ENCODE data around the gene NOL6.
"Not testable (repeated sequence)": the region's sequence is repeated elsewhere in the genome, so short reads cannot be mapped to it uniquely, and the experiment has no call there.

NOL6 gene

DNA sequence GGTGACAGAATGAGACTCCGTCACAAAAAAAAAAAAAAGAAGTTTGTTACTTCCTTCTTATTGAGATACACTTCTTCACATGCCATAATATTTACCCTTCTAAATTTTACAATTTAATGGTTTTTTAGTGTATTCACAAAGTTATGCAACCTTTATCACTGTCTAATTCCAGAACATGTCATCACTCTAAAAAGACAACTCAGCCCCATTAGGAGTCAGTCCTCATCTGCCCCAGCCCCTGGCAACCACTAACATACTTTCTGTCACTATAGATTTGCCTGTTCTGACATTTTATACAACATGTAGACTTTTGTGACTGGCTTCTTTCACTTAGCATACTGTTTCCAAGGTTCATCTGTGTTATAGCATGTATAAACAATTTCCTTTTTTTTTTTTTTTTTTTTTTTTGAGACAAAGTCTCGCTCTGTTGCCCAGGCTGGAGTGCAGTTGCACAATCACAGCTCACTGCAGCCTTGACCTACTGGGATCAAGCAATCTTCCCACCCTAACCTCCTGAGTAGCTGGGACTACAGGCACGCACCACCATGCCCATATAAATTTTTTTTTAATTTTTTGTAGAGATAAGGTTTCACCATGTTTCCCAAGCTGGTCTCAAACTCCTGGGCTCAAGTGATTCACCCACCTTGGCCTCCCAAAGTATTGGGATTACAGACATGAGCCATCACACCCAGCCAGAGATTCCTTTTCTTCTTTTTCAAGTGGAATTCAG is 44.3 kb downstream of the NOL6 start:
- DNase-seq, result no peak

DNA sequence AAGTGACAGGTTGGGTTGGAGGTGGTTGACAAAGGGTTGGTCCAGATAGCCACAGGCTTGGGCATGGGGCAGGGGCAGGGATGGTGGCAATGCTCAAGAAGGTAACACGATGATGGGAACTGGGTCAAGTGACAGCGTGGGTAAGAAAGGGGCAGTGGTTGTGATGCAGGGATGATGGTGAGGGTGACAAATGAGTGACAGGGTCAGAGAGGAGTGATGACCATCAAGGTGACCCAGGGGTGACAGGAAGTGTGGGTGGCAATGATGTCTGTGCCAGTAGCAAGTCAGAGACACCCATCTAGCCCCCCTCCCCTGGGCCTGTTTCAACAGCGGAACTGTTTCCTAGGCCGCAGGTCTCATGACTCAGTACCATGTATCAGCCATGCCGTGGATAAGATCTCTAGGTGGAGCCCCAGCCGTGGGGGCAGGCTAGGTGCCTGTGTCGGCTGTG is 46.9 kb downstream of the NOL6 start:
- no peak for DNase-seq

DNA sequence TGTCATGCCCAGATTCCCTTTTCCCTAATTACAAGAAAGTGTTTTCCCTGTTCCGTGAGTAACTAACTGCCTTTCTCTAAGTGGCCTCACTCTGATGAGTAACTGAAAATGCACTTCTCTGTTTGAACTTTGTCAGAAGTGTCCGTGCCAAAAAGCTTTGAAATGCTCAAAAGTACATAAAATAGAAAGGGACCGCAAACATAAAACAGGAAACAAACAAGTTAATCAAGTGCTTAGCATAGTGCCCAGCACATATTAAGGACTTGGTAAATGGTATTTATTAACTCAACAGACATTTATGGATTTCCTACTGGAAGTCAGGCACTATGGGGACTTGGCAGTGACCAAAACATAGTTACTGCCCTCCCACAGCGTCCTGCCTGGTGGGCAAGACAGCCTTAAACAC is 48.6 kb downstream of the NOL6 start:
- no peak for DNase-seq

DNA sequence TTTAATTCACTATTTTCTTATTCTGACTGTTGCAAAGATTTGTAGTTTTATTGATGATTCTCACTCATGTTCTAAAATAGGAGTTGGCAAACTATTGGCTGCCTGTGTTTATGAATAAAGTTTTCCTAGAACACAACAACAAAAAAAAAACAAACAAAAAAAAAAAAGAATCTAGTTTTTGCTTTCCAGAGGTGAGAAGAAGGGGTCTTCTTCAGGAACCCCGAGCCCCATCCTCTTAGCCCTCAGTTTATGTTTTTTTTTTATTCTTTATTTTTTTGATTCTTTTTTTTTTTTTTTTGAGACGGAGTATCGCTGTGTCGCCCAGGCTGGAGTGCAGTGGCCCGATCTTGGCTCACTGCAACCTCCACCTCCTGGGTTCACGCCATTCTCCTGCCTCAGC is 49.2 kb downstream of the NOL6 start:
- DNase-seq, result not testable (repeated sequence)

DNA sequence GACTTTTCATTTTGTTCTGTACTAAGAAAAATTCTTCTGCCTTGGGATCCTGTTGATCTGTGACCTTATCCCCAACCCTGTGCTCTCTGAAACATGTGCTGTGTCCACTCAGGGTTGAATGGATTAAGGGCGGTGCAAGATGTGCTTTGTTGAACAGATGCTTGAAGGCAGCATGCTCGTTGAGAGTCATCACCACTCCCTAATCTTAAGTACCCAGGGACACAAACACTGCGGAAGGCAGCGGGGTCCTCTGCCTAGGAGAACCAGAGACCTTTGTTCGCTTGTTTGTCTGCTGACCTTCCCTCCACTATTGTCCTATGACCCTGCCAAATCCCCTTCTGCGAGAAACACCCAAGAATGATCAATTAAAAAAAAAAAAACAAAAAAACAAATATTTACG is 49.7 kb downstream of the NOL6 start:
- DNase-seq, result not testable (repeated sequence)

GRCh38 chr9:33419708-33420303 is 53.9 kb downstream of the NOL6 start:
- no peak for DNase-seq

- DNase-seq, result no peak
These were observed 55.6 kb downstream of the NOL6 start for GRCh38 chr9:33418090-33418489.

GRCh38 chr9:33416996-33417395 is 56.7 kb downstream of the NOL6 start:
- DNase-seq, result no peak

GRCh38 chr9:33415501-33416038 is 58.2 kb downstream of the NOL6 start:
- no peak for DNase-seq

DNA sequence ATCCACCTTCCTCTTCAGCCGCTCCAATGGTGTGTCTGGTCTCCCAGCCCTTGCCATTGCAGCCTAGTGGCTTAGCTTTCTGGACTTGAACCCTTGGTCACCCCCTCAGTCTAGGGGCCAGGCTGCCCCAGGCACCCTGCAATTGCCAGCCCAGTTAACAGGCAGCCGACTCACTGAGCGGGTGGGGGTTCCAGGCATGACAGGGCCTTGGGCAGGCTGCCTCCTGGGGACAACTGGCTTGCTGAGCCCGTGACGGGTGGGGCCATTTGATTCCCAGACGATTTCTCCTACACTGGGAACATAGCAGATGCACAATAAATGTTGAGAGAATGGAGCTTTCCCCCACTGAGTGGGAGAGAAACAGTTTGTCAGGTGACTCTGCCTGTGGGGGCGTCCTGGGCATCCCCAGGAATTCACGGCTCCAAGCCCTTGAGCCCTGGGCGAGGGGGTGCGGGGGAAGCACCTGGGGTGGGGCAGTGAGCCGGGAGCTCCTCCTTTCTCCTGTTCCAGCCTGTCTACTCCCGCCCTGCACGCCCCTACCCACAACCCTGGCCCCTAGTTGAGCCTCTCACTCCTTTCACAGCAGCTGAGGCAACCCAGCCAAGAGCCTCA is 58.7 kb downstream of the NOL6 start:
- DNase-seq, result no peak

DNA sequence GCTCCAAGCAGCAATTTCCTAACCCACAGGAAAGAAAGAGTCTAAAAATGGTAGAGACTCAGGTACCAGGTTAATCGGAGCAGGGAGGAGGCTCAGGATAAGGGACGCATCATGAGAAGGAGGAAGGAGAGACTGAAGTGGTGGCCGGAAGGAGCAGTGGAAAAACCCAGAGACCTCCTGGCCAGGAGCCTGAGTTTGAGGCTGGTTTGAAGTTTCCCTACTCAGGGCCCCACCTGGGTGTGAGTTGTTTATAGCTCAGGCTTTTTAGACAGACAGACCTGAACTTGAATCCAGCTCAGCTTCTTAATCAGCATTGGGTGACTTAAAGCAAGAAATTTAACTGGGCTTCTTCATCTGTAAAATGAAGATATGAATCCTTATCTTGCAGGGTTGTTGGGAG is 59.5 kb downstream of the NOL6 start:
- no peak for DNase-seq
